ENCODE data around the gene NXNL1. TPM values are rescaled to one million over a fixed set of nuclear protein-coding genes. Genes with fewer than 3 reads are reported as not detected.
"Not testable (repeated sequence)": the region's sequence is repeated elsewhere in the genome, so short reads cannot be mapped to it uniquely, and the experiment has no call there.

The NXNL1 gene
- total RNA-seq, 1 experiment from 2014 or later = not detected

DNA sequence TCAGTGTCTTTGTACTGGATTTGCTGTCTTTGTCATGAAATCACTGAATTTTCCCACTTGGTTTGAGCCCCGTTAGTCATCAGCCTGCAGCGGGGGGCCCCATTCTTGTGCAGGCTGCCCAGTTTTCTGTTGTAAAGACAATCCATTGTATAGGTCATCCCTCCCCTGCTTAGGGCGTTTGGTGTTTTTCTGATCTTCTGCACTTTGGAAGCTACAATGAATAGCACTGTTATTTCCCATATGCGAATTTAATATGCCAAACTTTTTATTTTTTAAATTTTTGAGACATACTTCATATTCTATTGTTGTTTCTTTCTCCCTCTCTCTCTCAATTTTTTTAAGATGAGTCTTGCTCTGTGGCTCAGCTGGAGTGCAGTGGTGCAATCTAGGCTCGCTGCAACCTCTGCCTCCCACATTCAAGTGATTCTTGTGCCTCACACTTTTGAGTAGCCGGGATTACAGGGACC lies 18.6 kb upstream of the NXNL1 start:
- TF ChIP-seq MYBL2 (CRISPR knock-in tag; IDR thresholded peaks at IDR 0.05) (no peak), ZNF219 (CRISPR knock-in tag; IDR thresholded peaks at IDR 0.05; ENCODE audit: borderline replicate concordance) (no peak), PRRX2 (CRISPR knock-in tag; IDR thresholded peaks at IDR 0.05) (no peak), NR2C2 (CRISPR knock-in tag; IDR thresholded peaks at IDR 0.05) (no peak), ZNF396 (CRISPR knock-in tag; IDR thresholded peaks at IDR 0.05; ENCODE audit: borderline replicate concordance) (no peak), FOXK1 (CRISPR knock-in tag; IDR thresholded peaks at IDR 0.05) (no peak), FOXJ3 (CRISPR knock-in tag; IDR thresholded peaks at IDR 0.05; ENCODE audit: borderline replicate concordance) (no peak), ELF4 (CRISPR knock-in tag; IDR thresholded peaks at IDR 0.05; ENCODE audit: low read depth) (no peak), CBFB (CRISPR knock-in tag; IDR thresholded peaks at IDR 0.05; ENCODE audit: low read depth) (no peak)
- TF ChIP-seq, protein P1, sequence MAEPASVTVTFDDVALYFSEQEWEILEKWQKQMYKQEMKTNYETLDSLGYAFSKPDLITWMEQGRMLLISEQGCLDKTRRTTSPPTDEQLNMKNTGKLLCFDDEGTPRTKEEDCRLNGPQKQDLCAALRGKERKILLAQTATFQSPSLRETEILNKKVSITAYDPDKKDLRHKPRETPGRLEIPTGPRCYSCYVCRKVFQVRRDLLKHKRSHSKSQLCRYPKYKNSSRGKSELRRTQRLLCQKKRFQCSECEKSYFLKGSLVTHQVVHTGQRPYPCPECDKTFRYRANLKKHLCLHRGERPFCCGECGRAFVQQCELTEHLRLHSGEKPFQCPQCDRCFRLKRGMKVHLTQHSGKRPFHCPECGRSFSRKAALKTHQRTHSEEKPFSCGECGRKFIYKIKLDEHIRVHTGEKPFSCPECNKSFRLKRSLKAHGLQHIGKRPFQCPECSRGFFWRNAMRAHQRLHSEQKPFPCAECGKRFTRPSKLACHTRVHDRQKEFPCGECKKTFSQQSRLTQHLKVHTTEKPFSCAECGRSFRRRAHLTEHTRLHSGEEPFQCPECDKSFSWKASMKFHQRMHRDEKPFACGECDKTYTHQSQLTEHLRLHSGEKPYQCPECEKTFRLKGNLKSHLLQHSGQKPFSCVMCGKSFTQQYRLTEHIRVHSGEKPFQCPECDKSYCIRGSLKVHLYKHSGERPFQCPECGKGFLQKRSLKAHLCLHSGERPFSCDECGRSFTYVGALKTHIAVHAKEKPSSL (CRISPR knock-in tag; conservative IDR thresholded peaks at IDR 0.05) = no peak
- TF ChIP-seq, protein P2, sequence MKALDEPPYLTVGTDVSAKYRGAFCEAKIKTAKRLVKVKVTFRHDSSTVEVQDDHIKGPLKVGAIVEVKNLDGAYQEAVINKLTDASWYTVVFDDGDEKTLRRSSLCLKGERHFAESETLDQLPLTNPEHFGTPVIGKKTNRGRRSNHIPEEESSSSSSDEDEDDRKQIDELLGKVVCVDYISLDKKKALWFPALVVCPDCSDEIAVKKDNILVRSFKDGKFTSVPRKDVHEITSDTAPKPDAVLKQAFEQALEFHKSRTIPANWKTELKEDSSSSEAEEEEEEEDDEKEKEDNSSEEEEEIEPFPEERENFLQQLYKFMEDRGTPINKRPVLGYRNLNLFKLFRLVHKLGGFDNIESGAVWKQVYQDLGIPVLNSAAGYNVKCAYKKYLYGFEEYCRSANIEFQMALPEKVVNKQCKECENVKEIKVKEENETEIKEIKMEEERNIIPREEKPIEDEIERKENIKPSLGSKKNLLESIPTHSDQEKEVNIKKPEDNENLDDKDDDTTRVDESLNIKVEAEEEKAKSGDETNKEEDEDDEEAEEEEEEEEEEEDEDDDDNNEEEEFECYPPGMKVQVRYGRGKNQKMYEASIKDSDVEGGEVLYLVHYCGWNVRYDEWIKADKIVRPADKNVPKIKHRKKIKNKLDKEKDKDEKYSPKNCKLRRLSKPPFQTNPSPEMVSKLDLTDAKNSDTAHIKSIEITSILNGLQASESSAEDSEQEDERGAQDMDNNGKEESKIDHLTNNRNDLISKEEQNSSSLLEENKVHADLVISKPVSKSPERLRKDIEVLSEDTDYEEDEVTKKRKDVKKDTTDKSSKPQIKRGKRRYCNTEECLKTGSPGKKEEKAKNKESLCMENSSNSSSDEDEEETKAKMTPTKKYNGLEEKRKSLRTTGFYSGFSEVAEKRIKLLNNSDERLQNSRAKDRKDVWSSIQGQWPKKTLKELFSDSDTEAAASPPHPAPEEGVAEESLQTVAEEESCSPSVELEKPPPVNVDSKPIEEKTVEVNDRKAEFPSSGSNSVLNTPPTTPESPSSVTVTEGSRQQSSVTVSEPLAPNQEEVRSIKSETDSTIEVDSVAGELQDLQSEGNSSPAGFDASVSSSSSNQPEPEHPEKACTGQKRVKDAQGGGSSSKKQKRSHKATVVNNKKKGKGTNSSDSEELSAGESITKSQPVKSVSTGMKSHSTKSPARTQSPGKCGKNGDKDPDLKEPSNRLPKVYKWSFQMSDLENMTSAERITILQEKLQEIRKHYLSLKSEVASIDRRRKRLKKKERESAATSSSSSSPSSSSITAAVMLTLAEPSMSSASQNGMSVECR (CRISPR knock-in tag; IDR thresholded peaks at IDR 0.05; ENCODE audit: borderline replicate concordance) = no peak
- TF ChIP-seq, protein P3, sequence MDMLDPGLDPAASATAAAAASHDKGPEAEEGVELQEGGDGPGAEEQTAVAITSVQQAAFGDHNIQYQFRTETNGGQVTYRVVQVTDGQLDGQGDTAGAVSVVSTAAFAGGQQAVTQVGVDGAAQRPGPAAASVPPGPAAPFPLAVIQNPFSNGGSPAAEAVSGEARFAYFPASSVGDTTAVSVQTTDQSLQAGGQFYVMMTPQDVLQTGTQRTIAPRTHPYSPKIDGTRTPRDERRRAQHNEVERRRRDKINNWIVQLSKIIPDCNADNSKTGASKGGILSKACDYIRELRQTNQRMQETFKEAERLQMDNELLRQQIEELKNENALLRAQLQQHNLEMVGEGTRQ (CRISPR knock-in tag; IDR thresholded peaks at IDR 0.05) = no peak
- TF ChIP-seq, protein P4, sequence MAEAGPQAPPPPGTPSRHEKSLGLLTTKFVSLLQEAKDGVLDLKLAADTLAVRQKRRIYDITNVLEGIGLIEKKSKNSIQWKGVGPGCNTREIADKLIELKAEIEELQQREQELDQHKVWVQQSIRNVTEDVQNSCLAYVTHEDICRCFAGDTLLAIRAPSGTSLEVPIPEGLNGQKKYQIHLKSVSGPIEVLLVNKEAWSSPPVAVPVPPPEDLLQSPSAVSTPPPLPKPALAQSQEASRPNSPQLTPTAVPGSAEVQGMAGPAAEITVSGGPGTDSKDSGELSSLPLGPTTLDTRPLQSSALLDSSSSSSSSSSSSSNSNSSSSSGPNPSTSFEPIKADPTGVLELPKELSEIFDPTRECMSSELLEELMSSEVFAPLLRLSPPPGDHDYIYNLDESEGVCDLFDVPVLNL (CRISPR knock-in tag; IDR thresholded peaks at IDR 0.05; ENCODE audit: borderline replicate concordance, low read depth) = no peak
- Mint-ChIP-seq H3K9me3 (no peaks in the 10 kb centered on the region), H3K4me3 (no peak overlapping the region), H3K27me3 (ENCODE audit: low read depth) (peaks cover 3% of the 10 kb centered on the region; the same call in 1 of the 2 replicates), H3K27ac (no peak overlapping the region), H3K4me1 (peaks cover 6% of the 10 kb centered on the region), H3K36me3 (no peaks in the 10 kb centered on the region)
- ChIA-PET POLR2A (no interaction called here), CTCF (no interaction called here)
- DNase-seq (ENCODE audit: low spot score) (no peak), ATAC-seq (no peak)

DNA sequence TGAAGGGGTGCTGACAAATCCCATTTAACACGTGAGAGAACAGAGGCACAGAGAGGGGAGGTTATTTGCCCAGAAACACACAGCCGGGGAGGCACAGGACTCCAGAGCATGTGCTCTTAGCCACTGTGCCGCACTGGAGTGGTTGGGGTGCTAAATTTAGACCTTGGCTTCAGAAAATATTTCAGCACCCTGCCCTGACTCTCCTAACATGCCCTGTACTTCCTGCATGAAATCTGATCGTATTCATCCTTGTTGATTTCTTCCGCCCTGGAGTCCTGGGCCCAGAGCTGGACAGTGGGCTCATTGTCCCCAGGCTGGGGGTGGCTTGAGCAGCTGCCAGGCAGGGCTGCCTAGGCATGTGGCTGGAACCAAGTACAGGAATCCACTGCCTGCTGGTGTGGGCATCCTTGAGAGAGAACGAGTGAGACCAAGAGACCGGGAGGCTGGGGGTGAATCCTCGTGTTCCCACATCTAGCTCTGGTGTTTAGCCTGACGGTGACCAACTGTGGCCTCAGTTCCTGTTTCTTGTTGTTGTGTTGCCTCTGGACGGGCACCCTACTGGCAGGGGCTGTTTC lies 14.9 kb upstream of the NXNL1 start:
- Mint-ChIP-seq H3K4me1 (peaks cover 12% of the 10 kb centered on the region), H3K27me3 (ENCODE audit: low read depth) (peaks cover 24% of the 10 kb centered on the region), H3K9me3 (no peaks in the 10 kb centered on the region), H3K27ac (no peak overlapping the region), H3K4me3 (no peak overlapping the region), H3K36me3 (no peaks in the 10 kb centered on the region)
- ChIA-PET POLR2A (no interaction called here), CTCF (interaction anchor here (0.6 to 1.0 kb wide), 3 partner anchors 20 to 365 kb away, joined by 3 to 4 read pairs (median 3); no protein-coding TSS in a partner anchor)
- no peak for TF ChIP-seq ZNF219 (CRISPR knock-in tag; IDR thresholded peaks at IDR 0.05; ENCODE audit: borderline replicate concordance)
- no peak for TF ChIP-seq FOXJ3 (CRISPR knock-in tag; IDR thresholded peaks at IDR 0.05; ENCODE audit: borderline replicate concordance)
- TF ChIP-seq ZNF396 (CRISPR knock-in tag; IDR thresholded peaks at IDR 0.05; ENCODE audit: borderline replicate concordance) = no peak
- TF ChIP-seq ZNF423 (CRISPR knock-in tag; IDR thresholded peaks at IDR 0.05) = no peak
- no peak for TF ChIP-seq KAT7 (CRISPR knock-in tag; IDR thresholded peaks at IDR 0.05; ENCODE audit: borderline replicate concordance)
- no peak for TF ChIP-seq GRHL2 (CRISPR knock-in tag; IDR thresholded peaks at IDR 0.05; ENCODE audit: insufficient replicate concordance, severe bottlenecking)
- no peak for TF ChIP-seq ZNF138 (CRISPR knock-in tag; conservative IDR thresholded peaks at IDR 0.05)
- TF ChIP-seq CREB1 (CRISPR knock-in tag; IDR thresholded peaks at IDR 0.05) = no peak
- TF ChIP-seq, protein P5, sequence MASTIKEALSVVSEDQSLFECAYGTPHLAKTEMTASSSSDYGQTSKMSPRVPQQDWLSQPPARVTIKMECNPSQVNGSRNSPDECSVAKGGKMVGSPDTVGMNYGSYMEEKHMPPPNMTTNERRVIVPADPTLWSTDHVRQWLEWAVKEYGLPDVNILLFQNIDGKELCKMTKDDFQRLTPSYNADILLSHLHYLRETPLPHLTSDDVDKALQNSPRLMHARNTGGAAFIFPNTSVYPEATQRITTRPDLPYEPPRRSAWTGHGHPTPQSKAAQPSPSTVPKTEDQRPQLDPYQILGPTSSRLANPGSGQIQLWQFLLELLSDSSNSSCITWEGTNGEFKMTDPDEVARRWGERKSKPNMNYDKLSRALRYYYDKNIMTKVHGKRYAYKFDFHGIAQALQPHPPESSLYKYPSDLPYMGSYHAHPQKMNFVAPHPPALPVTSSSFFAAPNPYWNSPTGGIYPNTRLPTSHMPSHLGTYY (CRISPR knock-in tag; IDR thresholded peaks at IDR 0.05) = no peak
- no peak for TF ChIP-seq JUN (CRISPR knock-in tag; IDR thresholded peaks at IDR 0.05)
- no peak for TF ChIP-seq IRF2 (CRISPR knock-in tag; IDR thresholded peaks at IDR 0.05; ENCODE audit: borderline replicate concordance, low read depth)
- TF ChIP-seq OVOL2 (CRISPR knock-in tag; IDR thresholded peaks at IDR 0.05; ENCODE audit: borderline replicate concordance) = no peak
- ATAC-seq (no peak), DNase-seq (ENCODE audit: low spot score) (no peak)

DNA sequence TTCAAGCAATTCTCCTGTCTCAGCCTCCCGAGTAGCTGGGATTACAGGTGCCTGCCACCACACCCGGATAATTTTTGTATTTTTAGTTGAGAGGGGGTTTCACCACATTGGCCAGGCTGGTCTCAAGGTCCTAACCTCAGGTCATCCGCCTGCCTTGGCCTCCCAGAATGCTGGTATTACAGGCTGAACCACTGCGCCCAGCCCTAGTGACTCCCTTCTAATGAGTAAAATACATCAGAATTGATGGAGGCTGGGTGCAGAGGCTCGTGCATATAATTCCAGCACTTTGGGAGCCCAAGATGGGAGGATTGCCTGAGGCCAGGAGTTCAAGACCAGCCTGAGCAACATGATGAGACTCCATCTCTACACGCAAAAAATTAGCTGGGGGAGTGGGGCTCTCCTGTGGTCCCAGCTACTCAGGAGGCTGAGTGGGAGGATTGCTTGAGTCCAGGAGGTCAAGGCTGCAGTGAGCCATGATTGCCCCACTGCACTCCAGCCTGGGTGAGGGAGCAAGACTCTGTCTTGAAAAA lies 14.3 kb upstream of the NXNL1 start:
- peaks cover 12% of the 10 kb centered on the region for H3K4me1 Mint-ChIP-seq
- H3K4me3 Mint-ChIP-seq; DNase-seq (ENCODE audit: low spot score); ATAC-seq; H3K9me3 Mint-ChIP-seq; H3K36me3 Mint-ChIP-seq; H3K27ac Mint-ChIP-seq: not testable (repeated sequence)
- ChIA-PET POLR2A (interaction anchor here (0.7 kb wide), 1 partner anchor 30 kb away, joined by 4 read pairs; no protein-coding TSS in a partner anchor), CTCF (interaction anchor here (0.6 to 1.0 kb wide), 3 partner anchors 21 to 350 kb away, joined by 3 to 6 read pairs (median 4); no protein-coding TSS in a partner anchor)
- peaks cover 24% of the 10 kb centered on the region for H3K27me3 Mint-ChIP-seq (ENCODE audit: low read depth)
